Heart right ventricle (tissue), 16 donors: ENCODE measurements around the gene ADCK1. TPM values are rescaled to one million over a fixed set of nuclear protein-coding genes. Genes with fewer than 3 reads are reported as not detected.

Source experiments
- ATAC-seq, 8 donors: fragments of 200-7000 bp; cut with Tn5 transposase; one replicate each; pipeline ENCODE4 v1.9.1; 2020; ENCODE audit warnings: mild to moderate bottlenecking in 8 of 8, moderate library complexity in 8 of 8, moderate number of reproducible peaks in 1 of 8
- DNase-seq, 2 donors: peaks; one replicate each; pipeline ENCODE4 v3.0.0-alpha.2; 2020
- H3K27ac ChIP-seq, 10 donors: fragments of 200-600 bp; sonication (generic) in 2 of 10; one replicate each; pipeline versions ENCODE4 v1.5.0 to v1.8.0; 2020 to 2022; ENCODE audit warnings: mild to moderate bottlenecking in 3 of 10
- H3K27me3 ChIP-seq, 7 donors: fragments of 200-600 bp; one replicate each; pipeline ENCODE4 v1.8.0; 2021 to 2022; ENCODE audit warnings: mild to moderate bottlenecking in 2 of 7
- H3K36me3 ChIP-seq, 9 donors: fragments of 200-600 bp; sonication (generic) in 1 of 9; one replicate each; pipeline versions ENCODE4 v1.5.0 to v1.8.0; 2020 to 2022; ENCODE audit warnings: mild to moderate bottlenecking in 2 of 9
- H3K4me1 ChIP-seq, 9 donors: fragments of 200-600 bp; sonication (generic) in 1 of 9; one replicate each; pipeline versions ENCODE4 v1.5.0 to v1.8.0; 2020 to 2022; ENCODE audit warnings: mild to moderate bottlenecking in 4 of 9
- H3K4me3 ChIP-seq, 10 donors: fragments of 200-600 bp; sonication (generic) in 2 of 10; one replicate each; pipeline versions ENCODE4 v1.5.0 to v1.8.0; 2020 to 2022; ENCODE audit warnings: mild to moderate bottlenecking in 7 of 10, moderate library complexity in 2 of 10
- H3K9me3 ChIP-seq, 11 donors: fragments of 200-600 bp in 10 of 11; sonication (generic) in 2 of 11; one replicate each; pipeline versions ENCODE4 v1.5.0 to v1.8.0; 2013 to 2022; ENCODE audit warnings: mild to moderate bottlenecking in 2 of 11, control low read depth in 1 of 11, moderate library complexity in 1 of 11
- WGBS, 2 donors: extraction: QIAGEN DNeasy Blood & Tissue Kit; methylation state at CpG; one replicate each; pipeline ENCODE4 v1.1.7; 2013; ENCODE audit warnings: inconsistent platforms in 1 of 2; 5-methylcytosine and 5-hydroxymethylcytosine counted together
- intact Hi-C, 10 donors: fragments of 100-400 bp; cut with DNase I; formaldehyde crosslinking; loops; one replicate each; pipeline versions ENCODE4 v1.11.1 to v1.14.2; 2022
- polyA plus RNA-seq, 2 donors: library from polyadenylated mRNA; stranded (reverse); fragments of 200-250 nt; gene quantifications; one replicate each; pipeline ENCODE4 v1.2.3, GENCODE V29; 2013
- total RNA-seq, 10 donors: library from RNA; stranded (reverse); fragmentation: NEBNext Ultra II Directional in 3 of 10; extraction: Animal tissue kit (Norgen Biotek cat#: 25700) in 3 of 10; gene quantifications; one replicate each; pipeline versions ENCODE4 v1.2.1 to v1.2.4, GENCODE V29; 2021 to 2023
- TF ChIP-seq, protein P1 (sequence below), 9 donors: fragments of 200-600 bp; sonication (generic) in 2 of 9; IDR thresholded peaks; one replicate each; pipeline versions ENCODE4 v1.5.0 to v1.8.0; 2021 to 2022; ENCODE audit warnings: antibody characterized with exemption in 9 of 9, mild to moderate bottlenecking in 5 of 9, moderate library complexity in 1 of 9
- donor health status: Arrhythmogenic right ventricular cardiomyopathy.
- donor health status: ischemic (EF 13 %, LVEDD 7.1; RV severe dilation, severe dysfunction).
- donor health status: healthy with polysubstance abuse.
- donor health status: DM: no; HTN: yes; CAD: no.
- donor health status: DM: no; HTN: no; CAD: no.
- donor health status: ischemic (EF 25% LVEDD 6.9; RV normal size, moderate dysfunction).
- donor health status: ischemic (EF 25% LVEDD 5.7; RV mildly dilated, moderate dysfunction).
- donor health status: healthy.
- donor health status: DM: yes; HTN: yes; CAD: no.
- donor health status: Ischemic cardiomyopathy.
- donor health status: ischemic (EF 35%, LVEDD 5.7; RV mildly dilated, moderate dysfunction).
- donor health status: nonischemic (EF 11% LVEDD 7.7; RV severe dilation, severe dysfunction).
- donor health status: DM: yes; HTN: yes; CAD: no.
- donor health status: PGD.
- donor health status: ischemic (EF 29% LVEDD 5.4; RV normal size, mild dysfunction).
- donor health status: nonischemic (EF 23%, LVEDD 6.1; RV moderate dilation, normal function).

The ADCK1 gene
- total and polyA plus RNA-seq, 12 donors, result 6.2 to 33.9 (median 7.3) TPM

DNA sequence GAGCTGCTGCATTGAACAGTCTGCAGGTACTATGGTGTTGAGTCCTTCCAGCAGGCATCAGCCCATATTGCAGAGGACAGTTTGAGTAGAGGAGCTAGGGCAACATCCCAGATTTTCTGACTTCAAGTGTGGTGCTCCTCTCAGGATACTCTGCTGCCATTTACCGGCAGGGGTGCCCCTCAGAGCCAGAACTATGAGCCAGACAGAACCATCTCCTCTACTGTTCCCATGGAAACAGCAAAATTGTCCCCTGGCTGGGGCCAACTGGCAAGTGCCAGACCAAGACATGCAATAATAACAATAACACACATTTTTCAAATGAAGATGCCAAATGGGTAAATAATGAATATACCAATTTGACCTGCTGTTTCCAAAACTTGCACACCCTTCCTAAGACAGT, 102.9 kb downstream of the ADCK1 start:
- DNase-seq (no peak), ATAC-seq (no peak)
- Histone ChIP-seq H3K36me3 (peaks cover 0 to 21% (median 0%) of the 10 kb centered on the region in 9 donors), H3K27ac (no peak overlapping the region), H3K9me3 (peaks cover 0 to 5% (median 0%) of the 10 kb centered on the region in 11 donors), H3K27me3 (no peaks in the 10 kb centered on the region), H3K4me3 (no peak overlapping the region), H3K4me1 (no peaks in the 10 kb centered on the region)
- intact Hi-C loops, result no loop called here
- 84 to 95% methylated on average over 1 of the region's 1 CpG for WGBS, 2 donors
- TF ChIP-seq, protein P1, sequence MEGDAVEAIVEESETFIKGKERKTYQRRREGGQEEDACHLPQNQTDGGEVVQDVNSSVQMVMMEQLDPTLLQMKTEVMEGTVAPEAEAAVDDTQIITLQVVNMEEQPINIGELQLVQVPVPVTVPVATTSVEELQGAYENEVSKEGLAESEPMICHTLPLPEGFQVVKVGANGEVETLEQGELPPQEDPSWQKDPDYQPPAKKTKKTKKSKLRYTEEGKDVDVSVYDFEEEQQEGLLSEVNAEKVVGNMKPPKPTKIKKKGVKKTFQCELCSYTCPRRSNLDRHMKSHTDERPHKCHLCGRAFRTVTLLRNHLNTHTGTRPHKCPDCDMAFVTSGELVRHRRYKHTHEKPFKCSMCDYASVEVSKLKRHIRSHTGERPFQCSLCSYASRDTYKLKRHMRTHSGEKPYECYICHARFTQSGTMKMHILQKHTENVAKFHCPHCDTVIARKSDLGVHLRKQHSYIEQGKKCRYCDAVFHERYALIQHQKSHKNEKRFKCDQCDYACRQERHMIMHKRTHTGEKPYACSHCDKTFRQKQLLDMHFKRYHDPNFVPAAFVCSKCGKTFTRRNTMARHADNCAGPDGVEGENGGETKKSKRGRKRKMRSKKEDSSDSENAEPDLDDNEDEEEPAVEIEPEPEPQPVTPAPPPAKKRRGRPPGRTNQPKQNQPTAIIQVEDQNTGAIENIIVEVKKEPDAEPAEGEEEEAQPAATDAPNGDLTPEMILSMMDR (IDR thresholded peaks at IDR 0.05), result no peak

DNA sequence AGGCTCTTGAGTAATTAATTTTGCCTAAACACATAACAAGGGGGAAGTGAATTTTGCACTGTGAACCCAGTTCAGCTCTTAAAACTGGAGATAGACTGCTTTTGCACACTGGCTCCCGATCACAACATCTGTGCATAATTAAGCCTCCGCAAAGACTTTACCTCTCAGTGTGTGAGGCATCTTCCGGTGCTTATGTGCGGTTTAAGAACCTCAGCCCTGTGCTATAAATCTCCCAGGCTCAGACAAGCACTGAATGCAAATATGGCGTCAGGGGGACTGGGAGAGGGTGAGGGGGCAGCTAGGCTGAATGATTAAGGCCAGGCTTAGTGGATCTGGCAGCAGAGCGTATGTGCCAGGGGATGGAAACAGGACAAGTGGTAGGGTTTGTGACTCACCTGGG, 103.3 kb downstream of the ADCK1 start:
- intact Hi-C loops, result no loop called here
- no peak for ATAC-seq

DNA sequence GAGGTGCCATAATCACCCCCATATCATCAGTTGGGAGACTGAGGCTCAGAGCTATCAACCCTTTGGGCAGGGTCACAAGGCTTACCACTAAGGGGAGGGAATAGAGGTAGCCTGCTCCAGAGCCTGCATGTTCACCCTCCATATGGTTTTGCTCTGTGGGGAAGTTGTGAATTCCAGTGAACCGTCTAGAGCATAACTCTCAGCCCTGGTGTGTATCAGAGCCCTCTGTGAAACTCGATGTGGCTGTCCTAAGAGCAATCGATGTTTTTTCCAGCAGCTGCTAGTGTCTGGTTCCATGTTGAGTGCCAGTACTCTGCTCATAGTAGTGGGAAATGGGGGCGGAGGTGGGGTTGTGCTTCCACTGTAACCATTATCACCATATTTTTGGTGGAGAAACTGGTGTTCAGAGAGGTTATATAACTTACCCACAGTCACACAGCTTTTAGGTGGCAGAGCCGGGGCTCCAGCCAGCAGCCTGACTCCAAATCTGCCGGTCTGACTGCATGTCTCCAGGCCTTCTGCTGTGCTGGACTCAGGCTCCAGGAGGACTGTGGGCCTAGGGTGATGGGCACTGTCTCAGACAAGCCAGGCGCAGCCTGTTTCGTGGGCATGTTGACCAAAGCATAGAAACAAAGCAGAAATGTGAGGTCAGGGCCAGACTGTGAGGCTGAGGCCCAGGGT, 104.2 kb downstream of the ADCK1 start:
- Histone ChIP-seq H3K36me3 (peaks cover 0 to 25% (median 0%) of the 10 kb centered on the region in 9 donors), H3K27me3 (no peaks in the 10 kb centered on the region), H3K4me3 (no peak overlapping the region), H3K27ac (no peak overlapping the region), H3K9me3 (peaks cover 0 to 5% (median 0%) of the 10 kb centered on the region in 11 donors), H3K4me1 (no peaks in the 10 kb centered on the region)
- DNase-seq (no peak), ATAC-seq (no peak)
- TF ChIP-seq, protein P1 (IDR thresholded peaks at IDR 0.05), result no peak
- intact Hi-C loops, result no loop called here
- WGBS, 2 donors, result 77 to 87% methylated on average over 8 of the region's 8 CpGs

More for the DNA sequence above, 103.3 kb downstream of the ADCK1 start:
- H3K27ac ChIP-seq, result no peak overlapping the region
- H3K4me3 ChIP-seq, result no peak overlapping the region
- TF ChIP-seq, protein P1 (IDR thresholded peaks at IDR 0.05), result no peak
- H3K4me1 ChIP-seq, result no peaks in the 10 kb centered on the region
- peaks cover 0 to 25% (median 0%) of the 10 kb centered on the region in 9 donors for H3K36me3 ChIP-seq
- no peak for DNase-seq
- WGBS, 2 donors, result 91 to 94% methylated on average over 6 of the region's 6 CpGs
- H3K27me3 ChIP-seq, result no peaks in the 10 kb centered on the region
- peaks cover 0 to 5% (median 0%) of the 10 kb centered on the region in 11 donors for H3K9me3 ChIP-seq

DNA sequence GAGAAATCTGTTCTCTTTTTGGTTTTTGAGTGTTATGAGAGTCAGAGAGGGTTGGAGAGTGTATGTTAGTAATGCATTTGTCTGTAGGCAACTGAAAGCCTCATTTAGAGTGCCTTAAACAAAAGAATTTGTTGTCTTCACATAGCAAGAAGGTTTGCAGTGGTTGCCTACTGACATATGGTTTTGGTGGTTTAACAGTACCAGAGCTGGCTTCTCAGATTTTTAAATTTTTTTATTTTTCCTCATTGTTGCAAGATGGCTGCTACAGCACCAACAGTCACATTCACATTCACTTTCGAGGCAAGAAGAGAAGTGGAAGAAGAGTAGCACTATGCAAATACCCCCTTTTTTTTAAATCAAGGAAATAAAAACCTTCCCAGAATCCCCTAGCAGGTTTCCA, 106.5 kb downstream of the ADCK1 start:
- peaks cover 0 to 5% (median 0%) of the 10 kb centered on the region in 11 donors for H3K9me3 ChIP-seq
- no peak for DNase-seq
- TF ChIP-seq, protein P1 (IDR thresholded peaks at IDR 0.05), result no peak
- WGBS, 2 donors, result 91 to 96% methylated on average over 1 of the region's 1 CpG
- ATAC-seq, result no peak
- no peak overlapping the region for H3K27ac ChIP-seq
- intact Hi-C loops, result no loop called here
- H3K4me1 ChIP-seq, result no peaks in the 10 kb centered on the region
- no peaks in the 10 kb centered on the region for H3K27me3 ChIP-seq
- H3K36me3 ChIP-seq, result peaks cover 0 to 22% (median 0%) of the 10 kb centered on the region in 9 donors
- no peak overlapping the region for H3K4me3 ChIP-seq
